RWPE2 (cell line): ENCODE measurements around the gene CHRNA7.

Experiments
- ATAC-seq: fragments of 200-7000 bp; cut with Tn5 transposase; 3 replicates; pipeline ENCODE4 v1.9.1; 2021; ENCODE audit warnings: low read depth
- DNase-seq: peaks from one replicate; pipeline ENCODE4 v3.0.0-alpha.2; 2020; ENCODE audit warnings: low spot score
- H3K27ac ChIP-seq: fragments of 450-650 bp; 2 replicates; pipeline ENCODE4 v1.5.1; 2017; ENCODE audit warnings: mild to moderate bottlenecking; ENCODE audit not compliant: poor library complexity, severe bottlenecking
- H3K27me3 ChIP-seq: fragments of 250-450 bp; sonication (Bioruptor Pico); 2 replicates; pipeline ENCODE4 v1.5.1; 2021; ENCODE audit warnings: mild to moderate bottlenecking, moderate library complexity; ENCODE audit not compliant: insufficient read depth, poor library complexity, severe bottlenecking
- H3K36me3 ChIP-seq: fragments of 250-450 bp; sonication (Bioruptor Pico); 2 replicates; pipeline ENCODE4 v1.5.1; 2020; ENCODE audit warnings: low read depth, mild to moderate bottlenecking, moderate library complexity
- H3K4me1 ChIP-seq: fragments of 250-450 bp; sonication (Bioruptor Pico); 2 replicates; pipeline ENCODE4 v1.5.1; 2021; ENCODE audit warnings: mild to moderate bottlenecking, moderate library complexity; ENCODE audit not compliant: insufficient read depth, poor library complexity, severe bottlenecking
- H3K4me3 ChIP-seq: fragments of 250-450 bp; sonication (Bioruptor Pico); 2 replicates; pipeline ENCODE4 v1.5.1; 2021; ENCODE audit warnings: mild to moderate bottlenecking, moderate library complexity; ENCODE audit not compliant: severe bottlenecking
- H3K9me3 ChIP-seq: fragments of 250-450 bp; sonication (Bioruptor Pico); 2 replicates; pipeline ENCODE4 v1.5.1; 2021; ENCODE audit warnings: mild to moderate bottlenecking, moderate library complexity; ENCODE audit not compliant: severe bottlenecking
- CTCF ChIP-seq: fragments of 450-650 bp; IDR thresholded peaks from one replicate; pipeline ENCODE4 v1.5.1; 2017; ENCODE audit warnings: mild to moderate bottlenecking, moderate library complexity; ENCODE audit not compliant: poor library complexity, severe bottlenecking

Gene CHRNA7

GRCh38 chr15:32036971-32037370 is 6.7 kb downstream of the CHRNA7 start:
- ATAC-seq = no peak
- no peak for TF ChIP-seq CTCF
- DNase-seq = no peak

DNA sequence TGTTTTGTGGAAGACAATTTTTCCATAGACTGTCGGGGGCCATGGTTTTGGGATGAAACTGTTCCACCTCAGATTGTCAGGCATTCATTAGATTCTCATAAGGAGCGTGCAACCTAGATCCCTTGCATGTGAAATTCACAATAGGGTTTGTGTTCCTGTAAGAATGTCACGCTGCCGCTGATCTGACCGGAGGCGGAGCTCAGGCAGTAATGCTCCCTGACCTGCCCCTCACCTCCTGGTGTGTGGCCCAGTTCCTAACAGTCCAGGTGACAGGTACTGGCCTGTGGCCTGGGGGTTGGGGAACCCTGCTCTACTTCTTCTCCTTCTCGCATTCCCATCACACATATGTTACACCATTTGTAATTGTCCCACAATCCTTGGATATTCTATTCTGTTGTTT is 11.0 kb downstream of the CHRNA7 start:
- no peaks in the 10 kb centered on the region for H3K9me3 ChIP-seq
- no peak for ATAC-seq
- no peaks in the 10 kb centered on the region for H3K36me3 ChIP-seq
- H3K27me3 ChIP-seq = peaks cover 40% of the 10 kb centered on the region
- H3K4me3 ChIP-seq = no peak overlapping the region
- no peaks in the 10 kb centered on the region for H3K4me1 ChIP-seq
- DNase-seq = no peak
- TF ChIP-seq CTCF = no peak
- no peak overlapping the region for H3K27ac ChIP-seq

More at GRCh38 chr15:32036971-32037370, 6.7 kb downstream of the CHRNA7 start:
- Histone ChIP-seq H3K27ac (no peak overlapping the region), H3K36me3 (no peaks in the 10 kb centered on the region), H3K27me3 (peaks cover 79% of the 10 kb centered on the region), H3K4me3 (no peak overlapping the region), H3K4me1 (no peaks in the 10 kb centered on the region), H3K9me3 (no peaks in the 10 kb centered on the region)

DNA sequence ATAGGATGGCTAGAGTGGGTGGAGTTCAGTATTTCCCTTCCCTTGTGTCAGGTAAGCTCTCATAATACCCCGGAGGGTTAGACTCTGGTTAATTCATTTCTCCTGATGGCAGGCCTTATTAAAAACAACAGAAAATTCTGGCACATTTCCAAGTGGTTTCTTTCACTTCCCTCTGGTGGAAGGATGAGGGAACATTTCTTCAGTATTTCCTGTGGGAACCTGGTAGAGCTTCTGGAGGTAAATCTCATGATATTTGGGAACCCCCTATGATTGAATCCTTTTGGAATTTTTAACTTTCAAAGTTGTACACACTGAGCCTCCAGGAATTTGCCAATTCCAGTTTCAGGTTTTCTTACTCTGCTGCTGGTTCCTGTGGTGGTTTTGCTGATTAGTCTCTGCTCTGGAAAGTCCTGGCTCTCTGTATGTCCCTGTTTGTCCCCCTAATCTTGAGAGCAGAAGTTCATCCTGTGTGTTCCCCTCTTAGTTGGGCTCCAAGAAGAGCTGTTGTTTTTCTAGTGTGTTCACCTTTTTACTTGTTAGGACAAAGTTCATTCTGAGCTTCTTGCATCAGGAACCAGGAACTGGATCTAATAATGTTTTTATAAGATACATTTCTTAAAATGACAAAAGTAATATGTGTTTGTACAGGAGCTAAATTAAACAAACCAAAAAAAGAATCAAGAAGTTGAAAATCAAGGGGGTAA is 12.1 kb downstream of the CHRNA7 start:
- DNase-seq (no peak), ATAC-seq (peak; percentile 57; the same call in 2 of the 3 replicates)
- Histone ChIP-seq H3K27ac (no peak overlapping the region), H3K27me3 (peaks cover 38% of the 10 kb centered on the region), H3K4me3 (no peak overlapping the region), H3K4me1 (no peaks in the 10 kb centered on the region), H3K36me3 (no peaks in the 10 kb centered on the region), H3K9me3 (no peaks in the 10 kb centered on the region)
- TF ChIP-seq CTCF = peak; percentile 22

GRCh38 chr15:32053719-32054118 is 23.4 kb downstream of the CHRNA7 start:
- ATAC-seq = no peak
- H3K4me3 ChIP-seq = no peak overlapping the region
- no peak for TF ChIP-seq CTCF
- DNase-seq = no peak
- no peaks in the 10 kb centered on the region for H3K4me1 ChIP-seq
- peaks cover 5% of the 10 kb centered on the region for H3K27me3 ChIP-seq
- H3K9me3 ChIP-seq = no peaks in the 10 kb centered on the region
- H3K27ac ChIP-seq = no peak overlapping the region
- H3K36me3 ChIP-seq = no peaks in the 10 kb centered on the region

DNA sequence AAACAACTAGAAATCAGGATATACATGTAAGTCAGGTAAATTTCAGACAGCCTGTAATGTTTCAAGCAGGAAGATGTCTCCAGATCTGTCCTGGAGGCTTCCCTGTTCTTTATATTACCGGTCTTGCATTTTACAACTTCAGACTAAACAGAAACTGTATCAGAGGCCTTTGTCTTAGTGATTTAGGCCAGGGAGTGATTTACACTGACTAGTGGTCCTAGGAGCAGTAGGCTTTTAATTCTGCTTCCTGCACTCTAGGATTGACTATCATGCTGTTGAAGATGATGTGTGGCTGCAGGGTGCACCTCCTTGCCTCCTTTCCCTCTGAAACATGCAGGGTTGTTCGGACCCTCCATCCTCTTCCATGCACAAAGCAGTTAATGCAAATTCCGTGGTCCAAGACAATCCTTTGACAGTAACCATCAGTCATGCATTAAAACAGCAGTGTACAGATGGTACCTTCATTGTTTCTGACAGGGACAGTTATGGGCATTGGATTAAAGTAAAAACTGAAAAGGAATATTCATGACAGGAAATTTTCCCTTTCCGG is 27.6 kb downstream of the CHRNA7 start:
- ATAC-seq (no peak), DNase-seq (no peak)
- no peaks in the 10 kb centered on the region for H3K36me3 ChIP-seq
- peaks cover 10% of the 10 kb centered on the region for H3K27me3 ChIP-seq
- H3K9me3 ChIP-seq = no peaks in the 10 kb centered on the region
- no peak for TF ChIP-seq CTCF
- no peak overlapping the region for H3K27ac ChIP-seq
- H3K4me3 ChIP-seq = no peak overlapping the region
- H3K4me1 ChIP-seq = no peaks in the 10 kb centered on the region
